Caco-2 (cell line): ENCODE data around the gene BCDIN3D. TPM values are rescaled to one million over a fixed set of nuclear protein-coding genes. Genes with fewer than 3 reads are reported as not detected.
A peak's percentile ranks its signal among the peaks of the same experiment; 100 is the strongest.

Experiments
- BruUV-seq: library from RNA; stranded (reverse); fragments of 400-500 nt; replicated peaks from 2 replicates; lab custom pipeline; 2021; lab: Mats Ljungman, UMichigan
- CTCF ChIA-PET: fragments of 300-600 bp; sonication (Branson Sonifier 250); formaldehyde crosslinking; loops from one replicate; lab custom pipeline; 2022; ENCODE audit warnings: antibody characterized with exemption; lab: Charles Lee
- POLR2A ChIA-PET: fragments of 300-600 bp; sonication (Branson Sonifier 250); formaldehyde crosslinking; loops from one replicate; lab custom pipeline; 2022; ENCODE audit warnings: antibody characterized with exemption; lab: Charles Lee
- DNase-seq, 2 experiments: peaks; one replicate each; pipeline versions ENCODE4 v3.0.0 to v3.0.0-alpha.2; 2020 to 2022
- H3K27me3 ChIP-seq: replicated peaks from 2 replicates; pipeline ENCODE4 v1.6.0; 2011; ENCODE audit warnings: low read length; ENCODE audit not compliant: control insufficient read depth, insufficient read depth
- H3K36me3 ChIP-seq: 2 replicates; pipeline ENCODE4 v1.5.1; 2011; ENCODE audit warnings: low read length; ENCODE audit not compliant: control insufficient read depth, insufficient read depth
- H3K4me1 ChIP-seq: fragments of 250-450 bp; sonication (Bioruptor Pico); 2 replicates; pipeline ENCODE4 v1.5.1; 2020; ENCODE audit warnings: mild to moderate bottlenecking
- H3K4me3 ChIP-seq: 2 replicates; pipeline ENCODE4 v1.5.1; 2011; ENCODE audit warnings: low read depth, mild to moderate bottlenecking, control low read depth, low read length
- H3K9me3 ChIP-seq: fragments of 250-450 bp; sonication (Bioruptor Pico); 2 replicates; pipeline ENCODE4 v1.5.1; 2020; ENCODE audit warnings: mild to moderate bottlenecking, moderate library complexity
- H3K27ac Mint-ChIP-seq: one replicate; pipeline ENCODE4 v1.8.0; 2022; ENCODE audit warnings: mixed read lengths; ENCODE audit not compliant: unreplicated experiment
- H3K27me3 Mint-ChIP-seq: one replicate; pipeline ENCODE4 v1.8.0; 2022; ENCODE audit warnings: mixed read lengths; ENCODE audit not compliant: insufficient read depth, unreplicated experiment
- H3K36me3 Mint-ChIP-seq: one replicate; pipeline ENCODE4 v1.8.0; 2022; ENCODE audit warnings: mild to moderate bottlenecking, mixed read lengths; ENCODE audit not compliant: insufficient read depth, unreplicated experiment
- H3K4me1 Mint-ChIP-seq: one replicate; pipeline ENCODE4 v1.8.0; 2022; ENCODE audit warnings: low read depth, mixed read lengths; ENCODE audit not compliant: unreplicated experiment
- H3K4me3 Mint-ChIP-seq: one replicate; pipeline ENCODE4 v1.8.0; 2022; ENCODE audit warnings: mild to moderate bottlenecking, moderate library complexity, mixed read lengths; ENCODE audit not compliant: unreplicated experiment
- H3K9me3 Mint-ChIP-seq: one replicate; pipeline ENCODE4 v1.8.0; 2022; ENCODE audit warnings: mixed read lengths; ENCODE audit not compliant: unreplicated experiment
- CTCF ChIP-seq, 2 experiments: fragments of 200-600 bp in 1 of 2; IDR thresholded peaks; 1 replicate in 1 of 2; 2 replicates in 1 of 2; pipeline versions ENCODE4 v1.5.1 to v1.8.0; 2011 to 2022; ENCODE audit warnings: antibody characterized with exemption in 1 of 2, control low read depth in 1 of 2, inconsistent platforms in 1 of 2, low read depth in 1 of 2, low read length in 1 of 2, mild to moderate bottlenecking in 1 of 2, moderate library complexity in 1 of 2; ENCODE audit not compliant: insufficient read depth in 1 of 2, severe bottlenecking in 1 of 2, unreplicated experiment in 1 of 2
- intact Hi-C: fragments of 100-400 bp; cut with micrococcal nuclease; formaldehyde crosslinking; loops from one replicate; pipeline ENCODE4 v1.10.0; 2022; ENCODE audit not compliant: unreplicated experiment
- total RNA-seq: library from RNA; stranded (reverse); gene quantifications from 2 replicates; pipeline ENCODE4 v1.2.3, GENCODE V29; 2022

Gene BCDIN3D
- total RNA-seq, 1 experiment from 2014 or later = 6.6 TPM

DNA sequence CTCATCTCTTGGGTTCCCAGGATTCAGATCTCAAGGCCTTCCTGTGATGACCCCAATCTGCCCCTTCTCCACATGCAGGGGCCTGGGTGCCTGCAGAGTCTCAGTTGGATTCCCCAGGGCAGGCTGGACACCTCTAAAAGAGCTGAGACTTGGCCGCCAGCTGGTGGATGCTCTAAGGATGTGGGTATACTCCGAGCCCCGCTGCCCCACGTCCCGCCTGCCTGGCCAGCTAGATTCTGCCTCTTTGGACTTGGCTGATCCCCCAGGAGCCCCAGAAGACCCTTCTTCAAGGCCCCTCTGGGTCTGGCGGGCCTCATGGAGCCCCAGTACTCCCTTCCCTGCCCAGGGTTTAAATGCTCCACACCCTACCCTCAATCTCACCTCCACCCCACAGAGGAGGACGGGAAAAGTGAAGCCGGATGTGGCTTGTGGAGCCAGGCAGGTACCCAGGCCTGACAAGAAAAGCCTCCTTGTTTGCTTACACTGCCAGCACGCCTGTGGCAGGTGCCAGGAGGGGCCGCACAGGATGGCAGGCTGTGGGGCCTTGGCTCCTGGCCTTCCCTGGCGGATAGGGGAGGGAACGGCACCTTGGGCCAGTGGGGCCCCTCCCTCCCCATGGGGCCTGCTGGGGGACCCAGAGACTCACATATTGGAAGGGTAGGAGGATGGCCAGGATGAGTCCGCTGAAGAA lies 45.7 kb upstream of the BCDIN3D start:
- TF ChIP-seq CTCF (IDR thresholded peaks at IDR 0.05; ENCODE audit: insufficient read depth in 1 of 2, low read depth in 1 of 2, low read length in 1 of 2, severe bottlenecking in 1 of 2, unreplicated experiment in 1 of 2) = no peak
- POLR2A ChIA-PET = no interaction called here
- Mint-ChIP-seq H3K4me1 (no peaks in the 10 kb centered on the region), H3K27me3 (no peaks in the 10 kb centered on the region), H3K4me3 (no peak overlapping the region), H3K27ac (no peak overlapping the region), H3K36me3 (no peaks in the 10 kb centered on the region), H3K9me3 (no peaks in the 10 kb centered on the region)
- CTCF ChIA-PET = interaction anchor here (0.9 kb wide), 1 partner anchor 147 kb away, joined by 3 read pairs; the partner anchor contains the start of gene TMBIM6
- no peak for DNase-seq
- no peaks in the 10 kb centered on the region for H3K36me3 ChIP-seq
- H3K4me1 ChIP-seq = peaks cover 15% of the 10 kb centered on the region
- no TSS peak for BruUV-seq
- no peaks in the 10 kb centered on the region for H3K27me3 ChIP-seq
- no peaks in the 10 kb centered on the region for H3K9me3 ChIP-seq
- intact Hi-C loops = no loop called here
- no peak overlapping the region for H3K4me3 ChIP-seq

DNA sequence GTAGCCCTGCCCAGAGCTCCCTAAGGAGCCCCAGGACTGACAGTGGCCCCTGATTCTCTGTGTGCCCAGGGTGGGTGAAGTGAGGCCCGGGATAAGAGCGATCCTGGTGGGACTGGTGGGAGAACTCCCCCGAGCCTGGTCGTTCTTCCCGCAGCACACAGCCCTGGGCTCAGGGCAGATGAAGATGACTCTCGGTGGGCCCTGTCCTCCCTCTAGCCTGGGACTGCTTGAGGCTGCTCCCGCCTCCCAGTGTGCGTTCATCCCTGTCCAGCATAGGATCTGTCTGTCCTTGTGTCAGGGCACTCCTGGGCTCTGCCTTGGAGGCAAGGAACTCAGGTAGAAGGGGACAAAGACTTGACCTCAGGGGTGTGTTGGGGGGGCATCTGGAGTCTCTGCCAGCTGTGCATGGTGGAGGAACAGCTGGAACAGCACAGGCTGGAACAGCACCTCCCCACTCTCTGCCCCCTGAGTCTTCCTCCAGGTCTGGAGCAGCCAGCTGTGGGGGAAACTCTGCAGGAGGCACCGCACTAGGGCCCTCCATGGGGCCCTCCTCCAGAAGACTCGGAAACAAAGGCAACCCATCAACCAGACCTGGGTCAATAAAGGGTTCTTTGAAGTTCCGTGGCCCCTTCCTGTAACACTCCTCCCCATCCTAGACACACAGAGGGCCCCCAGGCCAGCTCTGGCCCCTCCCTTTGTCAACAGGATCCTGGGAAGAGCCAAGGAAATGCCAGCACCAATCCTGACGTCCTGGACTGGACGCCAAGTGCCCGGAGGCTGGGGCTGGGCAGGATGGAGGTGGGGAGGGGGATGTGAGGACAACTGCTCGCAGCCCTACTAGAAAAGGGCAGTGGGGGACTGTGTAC lies 44.9 kb upstream of the BCDIN3D start:
- intact Hi-C loops = no loop called here
- DNase-seq = peak; percentile 56 to 64
- ChIA-PET CTCF (interaction anchor here (0.9 to 1.2 kb wide), 2 partner anchors 20 to 146 kb away, joined by 3 to 4 read pairs; partner anchors contain the start of gene TMBIM6), POLR2A (interaction anchor here (0.6 kb wide), 1 partner anchor 131 kb away, joined by 4 read pairs; no protein-coding TSS in a partner anchor)
- Mint-ChIP-seq H3K27me3 (no peaks in the 10 kb centered on the region), H3K27ac (no peak overlapping the region), H3K36me3 (no peaks in the 10 kb centered on the region), H3K9me3 (no peaks in the 10 kb centered on the region), H3K4me1 (no peaks in the 10 kb centered on the region), H3K4me3 (no peak overlapping the region)
- Histone ChIP-seq H3K36me3 (no peaks in the 10 kb centered on the region), H3K4me3 (no peak overlapping the region), H3K9me3 (no peaks in the 10 kb centered on the region), H3K27me3 (no peaks in the 10 kb centered on the region), H3K4me1 (peaks cover 15% of the 10 kb centered on the region)
- TF ChIP-seq CTCF (IDR thresholded peaks at IDR 0.05; ENCODE audit: insufficient read depth in 1 of 2, low read depth in 1 of 2, low read length in 1 of 2, severe bottlenecking in 1 of 2, unreplicated experiment in 1 of 2) = no peak
- no TSS peak for BruUV-seq

- ChIA-PET POLR2A (no interaction called here), CTCF (interaction anchor here (1.2 kb wide), 1 partner anchor 20 kb away, joined by 4 read pairs; no protein-coding TSS in a partner anchor)
- DNase-seq = no peak
- no peaks in the 10 kb centered on the region for H3K27me3 Mint-ChIP-seq
- no peaks in the 10 kb centered on the region for H3K36me3 Mint-ChIP-seq
- Histone ChIP-seq H3K4me1 (peaks cover 15% of the 10 kb centered on the region), H3K4me3 (no peak overlapping the region), H3K9me3 (no peaks in the 10 kb centered on the region), H3K27me3 (no peaks in the 10 kb centered on the region), H3K36me3 (no peaks in the 10 kb centered on the region)
- no peak for TF ChIP-seq CTCF (IDR thresholded peaks at IDR 0.05; ENCODE audit: insufficient read depth in 1 of 2, low read depth in 1 of 2, low read length in 1 of 2, severe bottlenecking in 1 of 2, unreplicated experiment in 1 of 2)
- no peak overlapping the region for H3K4me3 Mint-ChIP-seq
- intact Hi-C loops = no loop called here
- no peaks in the 10 kb centered on the region for H3K9me3 Mint-ChIP-seq
- no peak overlapping the region for H3K27ac Mint-ChIP-seq
- no TSS peak for BruUV-seq
- H3K4me1 Mint-ChIP-seq = no peaks in the 10 kb centered on the region
Observed at GRCh38 chr12:49887091-49887490, 44.2 kb upstream of the BCDIN3D start.
